GM19239 (cell line): ENCODE data around the gene HEATR3.
A peak's percentile ranks its signal among the peaks of the same experiment; 100 is the strongest.

Experiments
- DNase-seq: peaks from one replicate; pipeline ENCODE4 v3.0.0; 2011; ENCODE audit warnings: low spot score; ENCODE audit not compliant: insufficient read length
- FAIRE-seq: peaks from 2 replicates; lab custom pipeline; 2011; peaks lifted over from hg19 to GRCh38; lab: Jason Lieb, UNC

Gene HEATR3

DNA sequence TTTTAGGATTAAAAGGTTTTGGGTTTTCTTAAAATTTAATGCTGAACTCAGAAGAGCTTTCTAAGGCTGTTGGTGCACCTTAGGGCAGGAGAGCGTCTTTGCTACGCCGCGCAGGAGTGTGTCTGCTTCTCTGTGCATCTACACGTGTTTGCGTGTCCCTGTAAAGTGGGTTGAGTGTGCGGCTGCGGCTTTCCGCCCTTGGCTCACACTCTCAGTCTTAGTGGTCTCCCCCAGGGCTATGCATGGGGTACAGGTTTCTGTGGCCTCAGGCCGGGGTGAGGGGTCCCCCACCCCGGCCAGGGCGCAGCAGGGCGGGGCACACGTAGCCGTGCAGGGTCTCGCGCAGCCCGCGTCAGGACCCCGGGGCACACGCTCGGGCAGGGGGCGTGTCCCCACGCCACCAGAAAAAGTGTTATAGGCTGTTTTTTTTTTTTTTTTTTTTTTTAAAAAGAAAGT is 86.6 kb downstream of the HEATR3 start:
- DNase-seq (peak; percentile 70), FAIRE-seq (peak; percentile 86)

DNA sequence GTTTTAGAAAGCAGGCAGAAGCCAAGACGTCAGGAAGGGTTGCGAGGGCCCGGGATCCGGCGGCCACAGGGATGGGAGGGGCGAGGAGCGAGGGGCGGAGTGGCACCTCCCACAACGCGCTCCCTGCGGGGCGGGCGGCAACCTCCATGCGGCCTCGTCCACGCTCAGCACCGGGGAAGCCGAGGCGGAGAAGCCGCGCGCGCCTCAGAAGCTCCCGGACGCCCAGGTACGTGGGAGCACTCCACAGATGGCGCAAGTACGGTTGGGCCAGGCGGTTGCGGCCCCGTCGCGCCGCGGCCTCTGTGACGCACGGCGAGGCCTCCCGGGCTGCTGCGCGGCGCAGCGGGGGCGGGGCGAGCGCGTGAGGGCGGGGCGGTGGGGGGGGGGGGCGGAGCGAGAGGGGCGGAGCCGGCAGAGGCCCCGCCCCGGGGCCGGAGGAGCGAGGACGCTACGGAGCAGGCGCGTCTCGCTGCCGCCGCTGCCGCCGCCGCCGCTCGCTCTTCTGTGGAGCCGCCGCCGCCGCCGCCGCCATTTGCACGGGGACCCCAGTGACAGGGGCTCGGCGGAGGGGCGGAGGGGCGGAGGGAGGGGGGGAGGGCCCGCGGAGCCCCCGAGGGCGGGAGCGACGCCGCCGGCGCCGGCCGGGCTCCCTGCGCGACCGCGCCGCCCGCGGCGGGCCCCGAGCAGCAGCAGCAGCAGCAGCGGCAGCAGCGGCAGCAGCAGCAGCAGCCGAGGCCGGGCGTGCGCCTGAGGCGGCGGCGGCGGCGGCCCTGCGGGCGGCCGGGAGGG is 87.2 kb downstream of the HEATR3 start, which contains the start of gene TENT4B:
Gene TENT4B, plus strand, starts transcription at position 500 of the 789 bp plus-strand sequence. CDS start 316 bp downstream, outside the sequence.
- DNase-seq, result peak; percentile 92
- peak; percentile 52 for FAIRE-seq

DNA sequence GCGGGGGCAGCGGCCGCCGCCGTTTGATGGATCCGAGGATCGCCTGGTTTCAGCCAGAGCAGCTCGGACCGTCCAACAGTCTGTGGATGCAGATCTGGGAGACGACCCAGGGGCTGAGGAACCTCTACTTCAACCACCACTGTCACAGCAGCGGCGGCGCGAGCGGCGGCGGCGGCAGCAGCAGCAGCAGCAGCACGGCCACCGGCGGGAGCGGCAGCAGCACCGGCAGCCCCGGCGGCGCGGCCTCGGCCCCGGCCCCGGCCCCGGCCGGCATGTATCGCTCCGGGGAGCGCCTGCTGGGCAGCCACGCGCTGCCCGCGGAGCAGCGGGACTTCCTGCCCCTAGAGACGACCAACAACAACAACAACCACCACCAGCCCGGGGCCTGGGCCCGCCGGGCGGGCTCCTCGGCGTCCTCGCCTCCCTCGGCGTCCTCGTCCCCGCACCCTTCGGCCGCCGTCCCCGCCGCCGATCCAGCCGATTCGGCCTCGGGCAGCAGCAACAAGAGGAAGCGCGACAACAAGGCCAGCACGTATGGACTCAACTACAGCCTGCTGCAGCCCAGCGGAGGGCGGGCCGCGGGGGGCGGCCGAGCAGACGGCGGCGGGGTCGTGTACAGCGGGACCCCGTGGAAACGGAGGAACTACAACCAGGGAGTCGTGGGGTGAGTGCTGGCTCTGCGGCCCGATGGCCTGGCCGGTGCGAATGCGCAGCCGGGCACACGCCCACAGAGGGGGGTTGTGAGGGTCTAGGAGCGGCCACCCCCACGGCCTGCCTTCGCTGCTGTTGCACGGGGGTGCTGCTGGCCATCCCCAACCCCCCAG is 88.0 kb downstream of the HEATR3 start:
- peak; percentile 30 for DNase-seq

DNA sequence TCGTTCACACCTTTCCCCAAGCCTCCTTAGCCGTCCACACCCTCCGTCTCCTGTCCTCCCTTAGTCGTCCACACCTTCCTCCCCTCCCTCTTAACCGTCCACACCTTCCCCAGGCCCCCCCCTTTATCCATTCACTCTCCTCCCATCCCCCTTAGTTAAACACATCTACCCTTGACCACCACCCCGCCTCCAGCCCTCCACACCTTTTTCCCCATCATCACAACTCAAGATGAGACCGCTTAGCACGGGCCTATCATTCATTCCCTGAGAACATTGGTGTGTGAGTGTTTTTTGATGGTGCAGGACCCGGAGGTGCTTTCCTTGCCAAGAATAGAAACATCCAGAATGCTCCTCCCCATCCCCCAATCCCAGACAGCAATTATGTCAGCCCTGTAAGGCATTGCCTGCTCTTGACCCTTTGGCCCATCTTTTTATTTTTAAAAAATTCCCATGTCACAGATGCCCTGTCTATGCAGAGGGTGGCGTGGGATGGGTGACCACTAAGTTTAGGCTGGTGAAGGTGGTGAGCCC is 88.7 kb downstream of the HEATR3 start:
- no peak for DNase-seq
- FAIRE-seq, result no peak

More for the DNA sequence above, 88.0 kb downstream of the HEATR3 start:
- FAIRE-seq, result no peak

DNA sequence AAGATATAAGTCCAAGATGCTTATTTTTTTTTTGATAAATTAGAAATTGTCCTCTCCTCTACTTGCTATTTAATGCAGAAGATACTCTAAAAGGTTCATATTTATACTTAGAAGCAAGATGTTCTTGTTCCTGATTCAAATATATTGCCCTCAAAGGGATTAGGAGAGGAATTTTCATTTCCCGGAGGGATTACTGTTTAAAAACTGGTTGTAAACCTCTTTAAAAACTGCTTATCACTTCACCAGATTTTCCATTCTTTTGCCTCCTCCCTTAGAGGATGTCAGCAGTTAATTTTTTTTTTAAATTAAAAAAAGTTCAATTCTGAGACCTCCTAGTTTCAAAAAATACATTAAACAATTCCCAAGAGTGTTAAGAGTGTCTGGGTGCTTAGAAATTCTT is 90.2 kb downstream of the HEATR3 start:
- FAIRE-seq (no peak), DNase-seq (no peak)
